Mucosa of stomach (tissue), 1 donor: ENCODE measurements around the gene ANP32A.

ENCODE experiments used
- H3K27me3 ChIP-seq: one replicate; pipeline ENCODE4 v1.7.0; 2013; ENCODE audit warnings: mild to moderate bottlenecking, low read length; ENCODE audit not compliant: control insufficient read depth, insufficient read depth
- H3K36me3 ChIP-seq: one replicate; pipeline ENCODE4 v1.7.0; 2013; ENCODE audit warnings: low read length; ENCODE audit not compliant: control insufficient read depth, insufficient read depth
- H3K4me1 ChIP-seq: one replicate; pipeline ENCODE4 v1.7.0; 2013; ENCODE audit warnings: mild to moderate bottlenecking, low read length; ENCODE audit not compliant: control insufficient read depth, insufficient read depth
- H3K4me3 ChIP-seq: one replicate; pipeline ENCODE4 v1.7.0; 2013; ENCODE audit warnings: low read length
- H3K9ac ChIP-seq: one replicate; pipeline ENCODE4 v1.7.0; 2013; ENCODE audit warnings: mild to moderate bottlenecking, low read length, moderate library complexity
- H3K9me3 ChIP-seq: one replicate; pipeline ENCODE4 v1.7.0; 2013; ENCODE audit warnings: mild to moderate bottlenecking, low read length, moderate library complexity; ENCODE audit not compliant: control insufficient read depth
- donor health status: Pancreatic carcinoma.

ANP32A gene

GRCh38 chr15:68729789-68730411 is 90.8 kb downstream of the ANP32A start:
- Histone ChIP-seq H3K9ac (no peak overlapping the region), H3K4me1 (peaks cover 4% of the 10 kb centered on the region), H3K27me3 (no peaks in the 10 kb centered on the region), H3K9me3 (no peaks in the 10 kb centered on the region), H3K36me3 (no peaks in the 10 kb centered on the region), H3K4me3 (no peak overlapping the region)
